C1 segment of cervical spinal cord (tissue), 14 donors: ENCODE data around the gene PRSS22.

Experiments
- DNase-seq, 14 donors: peaks; one replicate each; lab custom pipeline; 2025; lab: John Stamatoyannopoulos, UW

Gene PRSS22

GRCh38 chr16:2829501-2830354, 28.2 kb downstream of the PRSS22 start, which contains the start of gene ZG16B:
TSS of gene ZG16B (plus strand) at chr16:2830303. CDS start at chr16:2830442, 139 bp downstream.
- no peak for DNase-seq

DNA sequence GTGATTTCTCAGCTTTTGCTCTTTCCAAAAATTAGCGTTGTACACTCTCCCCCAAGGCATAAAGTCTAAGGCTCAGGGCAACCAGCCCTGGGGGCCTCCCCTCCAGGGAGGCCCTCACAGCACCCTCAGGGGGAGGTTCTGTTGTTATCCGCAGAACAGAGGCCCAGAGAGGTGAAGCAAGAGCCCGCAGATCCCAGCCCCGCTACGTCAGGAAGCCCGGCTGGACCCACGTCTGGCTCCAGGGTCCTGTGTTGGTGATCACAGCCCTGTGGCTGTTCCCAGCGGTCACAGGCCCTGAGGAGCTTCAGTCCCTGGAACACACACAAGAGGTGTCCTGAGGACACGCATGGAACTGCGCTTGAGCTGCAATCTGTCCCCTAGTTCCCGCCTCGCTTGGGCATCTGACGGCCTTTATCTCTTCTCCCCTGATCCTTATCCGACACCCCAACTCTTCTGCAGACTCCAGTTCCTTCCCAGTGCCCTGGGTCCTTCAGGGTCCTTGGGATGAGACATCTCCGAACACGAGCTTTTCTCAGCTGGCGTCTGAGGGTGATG, 29.0 kb downstream of the PRSS22 start:
- DNase-seq, result no peak

GRCh38 chr16:2828521-2828840, 29.5 kb downstream of the PRSS22 start:
- DNase-seq, result no peak

DNA sequence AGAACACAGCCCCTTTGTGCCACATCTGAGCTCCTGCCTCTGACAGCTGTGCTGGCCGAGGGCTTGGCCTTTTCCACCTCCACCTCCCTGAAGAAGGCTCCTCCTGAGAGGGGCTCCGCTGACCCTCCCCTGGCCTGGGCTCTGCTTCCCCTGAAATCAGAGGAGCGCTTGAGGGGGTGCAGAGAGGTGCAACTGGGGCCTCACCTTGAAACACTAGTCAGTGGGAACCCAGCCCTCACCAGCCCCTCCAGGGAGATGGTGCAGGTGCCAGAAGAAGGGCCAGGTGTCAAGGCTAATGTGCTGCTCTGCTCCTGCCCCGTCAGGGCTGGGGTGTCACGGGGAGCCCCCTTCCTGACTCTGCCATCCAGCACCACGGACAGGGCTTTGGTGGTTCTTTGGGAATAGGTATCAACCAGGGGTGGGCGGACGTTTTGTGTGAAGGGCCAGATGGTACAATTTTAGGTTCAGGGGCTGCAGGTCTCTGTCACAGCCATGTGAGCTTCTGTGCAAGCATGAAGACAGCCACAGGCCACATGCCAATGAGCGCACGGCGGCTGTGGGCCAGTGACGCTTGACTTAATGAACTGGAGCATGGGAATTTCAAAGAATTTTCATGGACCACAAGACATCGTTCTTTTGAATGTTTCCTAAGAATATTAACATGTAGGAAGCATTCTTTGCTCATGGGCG, 30.0 kb downstream of the PRSS22 start:
- DNase-seq, result no peak

GRCh38 chr16:2827374-2827791, 30.6 kb downstream of the PRSS22 start:
- DNase-seq, result no peak

DNA sequence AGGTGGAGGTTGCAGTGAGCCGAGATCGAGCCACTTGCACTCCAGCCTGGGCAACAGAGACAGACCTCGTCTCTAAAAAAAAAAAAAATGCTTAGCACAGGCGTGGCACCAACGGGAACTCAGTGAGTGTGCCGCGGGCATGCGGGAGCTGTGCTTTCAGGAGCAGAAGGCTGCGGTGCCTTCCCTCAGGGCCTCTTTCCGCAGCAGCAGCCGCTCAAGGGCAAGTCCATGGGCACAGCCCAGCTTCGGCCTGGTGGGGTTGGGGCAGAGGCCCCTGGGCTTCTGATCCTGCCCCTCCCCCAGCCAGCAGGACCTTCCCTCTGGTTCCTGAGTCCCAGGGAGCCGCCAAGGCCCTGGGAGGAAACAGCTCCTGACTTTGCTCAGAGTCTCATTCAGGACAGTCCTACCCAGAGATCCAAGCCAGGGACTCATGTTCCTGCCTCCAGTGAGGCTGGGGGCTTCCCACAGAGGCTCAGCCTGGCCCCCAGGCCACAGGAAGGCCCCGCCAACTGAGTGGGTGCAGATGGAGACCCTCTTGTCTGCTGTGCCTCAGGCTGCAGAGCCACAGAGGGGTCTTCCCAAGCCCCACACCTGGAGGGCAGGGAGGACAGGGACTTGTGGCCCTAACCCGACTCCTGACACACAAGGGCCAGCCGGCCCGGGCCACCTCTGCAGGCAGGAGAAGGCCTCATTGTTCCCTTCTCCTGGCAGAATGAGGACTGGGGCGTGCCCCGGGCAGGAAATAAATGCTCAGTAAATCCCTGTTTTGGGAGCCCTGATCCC, 31.2 kb downstream of the PRSS22 start:
- DNase-seq, result no peak

DNA sequence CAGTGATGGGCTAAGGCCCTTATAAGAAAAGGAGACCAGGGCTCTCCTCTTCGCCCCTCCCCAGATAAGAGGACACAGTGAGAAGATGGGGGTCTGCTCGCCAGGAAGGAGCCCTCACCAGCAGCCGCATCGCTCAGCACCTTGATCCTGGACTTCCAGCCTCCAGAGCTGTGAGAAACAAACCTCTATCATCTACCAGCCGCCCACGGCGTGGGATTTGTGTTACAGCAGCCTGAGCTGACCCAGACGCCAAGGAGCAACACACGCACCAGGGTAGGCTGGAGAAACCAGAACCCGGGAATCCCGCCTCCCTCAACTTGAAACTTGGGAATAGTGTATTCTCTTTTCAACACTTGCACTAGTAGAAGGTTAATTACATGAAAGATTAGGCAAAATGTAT, 32.1 kb downstream of the PRSS22 start:
- DNase-seq, result no peak

GRCh38 chr16:2825049-2825742, 32.8 kb downstream of the PRSS22 start:
- no peak for DNase-seq

- no peak for DNase-seq
Observed at GRCh38 chr16:2824626-2825025, 33.3 kb downstream of the PRSS22 start.

- no peak for DNase-seq
Observed at GRCh38 chr16:2822496-2822895, 35.5 kb downstream of the PRSS22 start.

GRCh38 chr16:2822158-2822495, 35.8 kb downstream of the PRSS22 start:
- DNase-seq, result no peak

GRCh38 chr16:2821487-2822157, 36.3 kb downstream of the PRSS22 start:
- DNase-seq, result no peak

DNA sequence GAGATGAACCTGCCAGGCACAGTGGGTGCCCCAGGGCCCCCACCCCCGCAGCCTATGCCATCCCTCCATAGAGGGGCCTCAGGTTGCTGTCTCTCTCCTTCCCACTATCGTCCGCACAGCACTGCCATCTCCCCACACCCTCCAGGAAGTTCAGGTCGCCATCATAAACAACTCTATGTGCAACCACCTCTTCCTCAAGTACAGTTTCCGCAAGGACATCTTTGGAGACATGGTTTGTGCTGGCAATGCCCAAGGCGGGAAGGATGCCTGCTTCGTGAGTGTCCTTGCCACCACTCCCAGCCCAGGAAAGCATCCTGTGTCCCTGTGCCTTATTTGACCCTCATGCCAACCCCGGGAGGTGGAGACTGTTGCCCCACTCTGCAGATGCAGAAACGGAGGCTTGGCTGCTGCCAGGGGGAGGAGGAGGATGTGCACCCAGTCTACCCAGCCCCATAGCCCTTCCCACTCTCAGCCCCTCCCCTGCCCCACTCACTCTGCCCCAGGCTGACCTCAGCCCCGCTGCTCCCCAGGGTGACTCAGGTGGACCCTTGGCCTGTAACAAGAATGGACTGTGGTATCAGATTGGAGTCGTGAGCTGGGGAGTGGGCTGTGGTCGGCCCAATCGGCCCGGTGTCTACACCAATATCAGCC, 37.0 kb downstream of the PRSS22 start:
- DNase-seq, result no peak

DNA sequence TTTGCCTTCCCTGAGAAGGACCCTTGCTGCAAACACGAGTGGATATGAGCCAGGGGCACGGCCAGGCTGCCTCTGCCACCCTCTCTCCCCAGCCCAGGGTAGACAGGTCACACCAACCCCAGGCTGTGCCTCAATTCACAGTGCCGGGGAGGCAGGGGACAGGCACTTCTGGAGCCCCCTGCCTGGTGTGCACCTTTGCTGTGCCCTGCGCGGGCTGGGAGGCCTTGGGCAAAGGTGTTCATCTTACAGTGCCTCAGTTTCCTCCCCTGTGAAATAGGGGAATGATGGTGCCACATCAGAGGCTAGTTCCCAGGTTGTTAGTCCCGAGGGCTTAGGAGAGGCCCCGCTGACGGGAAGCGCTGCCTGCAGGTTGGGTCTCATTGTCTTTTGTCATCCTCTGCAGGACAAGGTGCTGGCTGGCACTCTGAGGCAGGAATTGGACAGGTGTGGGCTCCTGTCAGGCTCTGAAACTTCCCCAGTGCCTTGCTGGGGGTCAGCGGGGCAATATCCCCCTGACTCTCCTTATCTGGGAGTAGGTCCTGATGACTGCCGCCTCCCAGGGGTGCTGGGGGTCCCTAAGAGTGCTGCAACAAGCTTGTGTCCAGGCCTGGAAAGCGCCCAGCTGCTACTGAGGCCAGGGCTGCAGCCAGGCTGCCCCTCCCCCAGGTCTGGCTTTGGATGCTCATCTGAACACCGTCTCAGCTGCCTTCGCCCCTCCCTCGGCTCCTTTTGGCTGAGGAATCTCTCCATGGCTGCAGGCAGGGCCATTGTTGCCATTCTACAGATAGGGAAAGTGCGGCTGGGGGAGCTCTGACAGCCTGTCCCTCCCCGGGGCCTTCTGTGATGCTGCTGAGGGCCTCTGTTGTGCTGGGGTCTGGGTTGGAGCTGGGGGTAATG, 37.8 kb downstream of the PRSS22 start:
- no peak for DNase-seq

DNA sequence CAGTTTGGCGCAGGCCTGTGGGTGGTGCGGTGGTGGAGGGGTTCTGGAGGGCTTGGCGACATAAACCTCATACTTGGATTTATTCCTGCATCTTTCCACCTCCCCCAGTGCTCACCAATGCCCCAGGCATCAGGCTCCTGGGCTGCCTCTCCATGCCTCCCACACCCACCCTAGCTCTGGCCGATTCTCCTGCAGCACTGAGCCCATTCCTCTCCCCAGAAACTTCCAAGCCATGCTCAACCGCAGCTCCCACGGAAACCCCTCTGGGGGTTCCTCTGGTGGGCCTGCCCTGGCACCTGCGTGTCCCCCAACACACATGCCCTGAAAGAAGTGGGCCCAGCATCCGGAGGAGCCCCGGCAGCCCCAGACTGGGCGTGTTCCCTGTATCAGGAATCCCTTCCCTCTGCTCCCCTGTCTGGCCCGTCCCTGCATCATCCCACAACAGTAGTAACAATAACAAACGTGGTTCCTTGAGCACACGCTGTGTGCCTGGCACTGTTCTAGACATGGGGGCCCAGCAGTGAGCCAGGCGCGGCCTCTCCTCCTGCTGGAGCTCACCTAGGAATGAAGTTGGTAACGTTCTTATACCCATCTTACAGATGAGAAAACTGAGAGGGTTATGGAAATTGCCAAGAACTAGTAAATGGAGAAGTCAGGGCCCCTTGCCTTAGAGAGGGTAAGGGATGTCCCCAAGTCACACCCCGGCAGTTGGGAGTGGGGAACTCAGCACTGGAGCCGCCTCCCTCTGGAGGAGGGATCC, 38.6 kb downstream of the PRSS22 start:
- DNase-seq, result no peak

GRCh38 chr16:2818272-2818876, 39.6 kb downstream of the PRSS22 start:
- no peak for DNase-seq

- DNase-seq, result no peak
Observed at GRCh38 chr16:2817340-2818271, 40.4 kb downstream of the PRSS22 start.
